HG03469 (cell line): Measurements from ENCODE around the gene NELFB.

Experiments
- ATAC-seq: cut with Tn5 transposase; IDR thresholded peaks from one replicate; pipeline ENCODE4 v1.9.1; 2021; ENCODE audit warnings: mild to moderate bottlenecking, moderate library complexity, moderate number of reproducible peaks; ENCODE audit not compliant: unreplicated experiment

NELFB gene

GRCh38 chr9:137254624-137255447 is at the start of gene NELFB:
Gene NELFB (plus strand): TSS chr9:137255327.
- peak; percentile 38 for ATAC-seq

GRCh38 chr9:137206602-137207001 is 48.5 kb upstream of the NELFB start:
- ATAC-seq = no peak

DNA sequence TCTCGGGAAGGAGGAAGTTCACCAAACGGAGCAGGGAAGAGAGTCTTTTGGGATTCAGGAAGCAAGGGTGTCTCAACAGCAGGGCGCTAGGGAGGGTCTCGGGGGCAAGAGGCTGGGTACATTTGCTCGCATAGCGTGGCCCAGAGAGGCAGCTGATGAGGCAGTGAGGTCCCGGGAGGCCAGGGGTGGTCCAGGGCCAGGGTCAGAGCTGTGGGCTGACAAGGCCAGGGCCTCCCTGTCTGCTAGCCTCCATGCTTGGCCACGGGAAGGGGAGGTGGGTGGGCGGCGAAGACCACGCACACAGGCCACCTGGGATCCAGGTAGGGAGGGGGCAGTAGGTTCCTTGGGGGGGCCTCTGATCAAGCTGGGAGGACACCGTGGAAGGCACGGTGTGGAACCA is 43.6 kb upstream of the NELFB start:
- no peak for ATAC-seq

DNA sequence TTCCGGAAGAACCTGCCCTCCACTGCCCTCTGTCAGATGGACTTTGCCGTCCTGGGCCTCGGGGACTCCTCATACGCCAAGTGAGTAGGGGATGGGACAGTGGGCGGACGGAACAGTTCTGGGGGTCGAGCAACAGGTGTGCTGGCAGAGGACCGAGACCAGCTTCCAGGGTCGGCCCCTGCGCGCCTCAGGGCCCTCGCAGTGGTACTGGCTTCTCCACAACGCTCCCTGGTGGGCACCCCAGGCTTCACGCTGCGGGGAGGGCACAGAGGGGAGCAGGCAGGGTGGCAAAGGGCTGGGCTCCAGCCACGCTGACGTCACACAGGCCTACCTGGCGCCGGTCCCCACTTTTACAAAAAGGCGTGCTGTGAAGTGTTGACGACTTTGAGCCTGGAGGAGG is 42.6 kb upstream of the NELFB start:
- ATAC-seq = no peak

GRCh38 chr9:137213160-137214060 is 41.7 kb upstream of the NELFB start:
- ATAC-seq = no peak

GRCh38 chr9:137214620-137215019 is 40.5 kb upstream of the NELFB start:
- no peak for ATAC-seq

- no peak for ATAC-seq
Measured at GRCh38 chr9:137215196-137215986, 39.7 kb upstream of the NELFB start.

GRCh38 chr9:137216188-137216965 is 38.8 kb upstream of the NELFB start:
- no peak for ATAC-seq

- no peak for ATAC-seq
Measured at GRCh38 chr9:137217276-137218211, 37.6 kb upstream of the NELFB start.

DNA sequence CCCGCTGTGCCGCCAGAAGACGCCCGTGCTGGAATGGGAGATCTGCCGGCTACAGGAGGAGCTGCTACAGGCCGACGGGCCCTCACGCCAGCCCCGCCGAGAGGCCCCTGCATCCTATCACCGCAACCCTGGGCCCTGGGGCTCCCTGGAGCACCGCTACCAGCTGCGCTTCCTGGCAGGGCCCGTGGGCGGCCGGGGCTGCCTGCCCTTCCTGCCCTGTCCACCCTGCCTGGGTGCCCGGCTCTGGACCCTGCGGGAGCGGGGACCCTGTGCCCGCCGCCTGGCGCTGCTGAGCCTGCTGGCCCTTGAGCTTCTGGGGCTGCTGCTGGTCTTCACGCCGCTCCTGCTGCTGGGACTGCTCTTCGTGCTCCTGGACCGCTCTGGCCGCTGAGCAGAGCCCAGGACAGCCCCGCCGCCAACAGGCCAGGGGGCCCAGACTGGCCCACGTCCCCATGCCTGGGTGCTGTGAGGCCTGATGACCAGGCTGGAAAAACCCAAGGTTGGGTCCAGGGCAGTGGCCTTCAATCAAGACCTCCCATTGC is 36.8 kb upstream of the NELFB start:
- ATAC-seq = no peak

- no peak for ATAC-seq
Measured at GRCh38 chr9:137218754-137219271, 36.3 kb upstream of the NELFB start.

DNA sequence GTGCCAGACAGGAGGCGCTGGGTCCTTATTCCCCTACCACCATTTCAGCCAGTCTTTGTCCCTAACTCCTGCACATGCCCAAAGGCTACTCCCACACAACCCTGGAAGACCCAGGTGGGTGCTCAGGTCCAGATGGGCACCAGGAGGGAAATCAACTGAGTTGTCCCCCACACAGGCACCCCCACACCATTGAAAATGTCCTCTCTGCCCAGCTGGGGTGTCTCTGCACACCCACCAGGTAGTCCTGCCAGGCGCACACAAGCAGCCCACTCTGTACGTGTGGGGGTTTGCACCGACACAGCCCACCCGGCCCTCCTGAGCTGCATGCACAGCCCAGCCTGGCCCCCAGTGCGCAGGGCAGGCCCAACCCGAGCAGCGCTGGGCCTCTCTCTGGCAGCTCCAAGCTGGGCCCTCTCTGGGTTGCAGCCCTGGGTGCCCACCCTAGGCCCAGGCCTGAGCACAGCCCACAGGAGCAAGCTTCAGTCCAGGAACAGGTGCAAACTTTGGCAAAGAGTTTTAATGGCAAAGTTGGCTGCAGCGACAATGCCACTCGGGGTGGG is 35.3 kb upstream of the NELFB start:
- no peak for ATAC-seq

DNA sequence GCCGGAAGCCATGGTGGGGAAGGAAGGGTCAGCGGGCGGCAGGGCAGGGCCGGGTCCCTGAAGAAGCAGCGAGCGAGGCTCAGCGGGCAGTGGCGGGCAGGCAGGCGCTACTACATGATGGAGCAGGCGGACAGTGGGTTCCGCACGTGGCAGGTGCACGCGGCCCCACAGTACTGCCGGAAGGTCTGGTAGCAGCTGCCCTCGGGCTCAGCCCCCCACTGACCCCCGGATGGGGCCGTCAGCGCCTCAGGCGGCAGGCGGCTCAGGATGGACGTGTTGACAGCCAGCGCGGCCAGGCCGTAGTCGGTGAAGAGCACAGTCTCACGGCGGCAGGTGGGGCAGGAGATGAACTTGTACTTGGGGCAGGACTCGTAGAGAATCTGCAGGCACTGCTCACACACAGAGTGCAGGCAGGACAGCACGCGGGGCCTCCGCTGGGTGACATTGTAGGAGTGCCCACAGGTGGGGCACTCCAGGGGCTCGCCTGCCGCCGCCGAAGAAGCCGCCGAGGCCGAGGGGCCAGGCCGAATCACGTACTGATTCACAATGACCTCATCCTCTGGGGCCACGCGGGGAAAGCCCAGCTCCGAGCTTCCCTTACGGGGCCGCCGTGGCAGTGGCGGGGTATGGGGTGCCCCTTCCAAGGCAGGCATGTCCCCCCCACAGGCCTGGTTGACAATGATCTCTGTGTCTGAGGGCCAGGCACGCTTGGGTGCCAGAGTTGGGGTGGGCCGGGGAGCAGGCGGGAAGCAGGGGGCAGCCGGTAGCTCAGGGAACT is 34.6 kb upstream of the NELFB start:
- no peak for ATAC-seq

DNA sequence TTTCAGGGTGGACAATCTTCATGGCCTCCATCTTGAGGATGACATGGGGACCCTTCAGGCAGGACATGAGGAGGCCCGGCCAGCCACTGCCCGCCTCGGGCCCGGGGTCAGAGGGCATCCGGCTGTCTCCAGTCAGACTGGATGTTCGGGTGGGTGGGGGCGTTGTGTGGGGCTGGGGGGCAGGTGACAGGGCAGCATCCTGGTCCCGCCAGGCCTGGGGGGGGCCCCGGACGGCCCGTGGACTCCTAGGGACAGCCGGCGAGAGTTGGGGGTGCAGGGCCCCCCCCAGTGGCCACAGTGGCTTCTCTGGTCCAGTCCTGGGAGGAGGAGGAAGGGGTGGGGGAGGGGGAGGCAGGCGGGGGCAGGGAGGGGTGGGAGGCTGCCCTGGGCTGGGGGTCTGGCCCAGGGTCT is 34.0 kb upstream of the NELFB start:
- ATAC-seq = no peak

- no peak for ATAC-seq
Measured at GRCh38 chr9:137221506-137222111, 33.5 kb upstream of the NELFB start.

GRCh38 chr9:137222190-137223077 is 32.7 kb upstream of the NELFB start, which contains the start of gene RNF208:
Gene RNF208 (minus strand): TSS chr9:137222240. CDS start chr9:137221212, 1,028 bp downstream.
- ATAC-seq = peak; percentile 2
